Uterus (tissue), 2 donors: Measurements from ENCODE around the gene UBE2M.
"Not testable (repeated sequence)": the region's sequence is repeated elsewhere in the genome, so short reads cannot be mapped to it uniquely, and the experiment has no call there.

ENCODE experiments used
- CTCF ChIP-seq, 4 experiments: fragments of 200-600 bp in 2 of 4; fragments of 450-650 bp in 2 of 4; sonication (generic) in 2 of 4; IDR thresholded peaks; one replicate each; pipeline ENCODE4 v1.5.1; 2016 to 2019; ENCODE audit warnings: antibody characterized with exemption in 4 of 4, mild to moderate bottlenecking in 2 of 4, moderate library complexity in 1 of 4
- POLR2A ChIP-seq, 2 donors: fragments of 450-650 bp; IDR thresholded peaks; one replicate each; pipeline ENCODE4 v1.6.1; 2016; ENCODE audit warnings: antibody characterized with exemption in 2 of 2, mild to moderate bottlenecking in 1 of 2, moderate library complexity in 1 of 2

GRCh38 chr19:58607213-58607612 lies 48.8 kb upstream of the UBE2M start:
- not testable (repeated sequence) for TF ChIP-seq CTCF, POLR2A (IDR thresholded peaks at IDR 0.05)
